ENCODE results near the gene TTC38.
"Not testable (repeated sequence)": the region's sequence is repeated elsewhere in the genome, so short reads cannot be mapped to it uniquely, and the experiment has no call there.

TTC38 gene

DNA sequence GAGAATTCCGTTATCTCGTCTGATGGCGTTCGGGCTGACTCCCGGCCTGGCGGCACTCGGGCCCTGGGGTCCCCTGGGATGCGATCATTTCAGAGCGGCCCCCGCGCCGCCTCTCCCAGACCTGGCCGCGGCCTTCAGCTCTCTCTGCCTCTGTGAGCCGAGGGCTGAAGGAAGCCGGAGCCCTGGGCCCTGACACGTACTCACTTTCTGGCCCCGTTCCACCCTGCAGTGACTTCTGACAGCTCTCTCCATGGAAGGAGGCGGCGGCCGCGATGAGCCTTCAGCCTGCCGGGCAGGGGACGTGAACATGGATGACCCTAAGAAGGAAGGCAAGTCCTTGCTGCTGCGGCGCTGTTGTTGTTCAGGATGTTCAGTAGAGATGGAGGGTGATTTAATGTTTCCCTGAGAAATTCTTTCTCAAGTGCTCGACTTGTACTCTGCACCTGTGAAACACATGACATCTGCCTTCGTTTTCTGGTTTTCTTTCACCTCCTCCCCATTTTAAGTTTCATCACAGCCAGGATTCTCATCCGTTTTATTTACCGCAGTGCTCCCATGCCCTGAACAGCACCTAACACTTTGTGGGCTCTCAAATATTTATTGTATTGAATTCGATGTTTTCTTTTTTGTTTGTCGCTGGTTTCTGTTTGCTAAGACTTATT lies 29.5 kb downstream of the TTC38 start:
- peak; percentile 72 for DNase-seq

DNA sequence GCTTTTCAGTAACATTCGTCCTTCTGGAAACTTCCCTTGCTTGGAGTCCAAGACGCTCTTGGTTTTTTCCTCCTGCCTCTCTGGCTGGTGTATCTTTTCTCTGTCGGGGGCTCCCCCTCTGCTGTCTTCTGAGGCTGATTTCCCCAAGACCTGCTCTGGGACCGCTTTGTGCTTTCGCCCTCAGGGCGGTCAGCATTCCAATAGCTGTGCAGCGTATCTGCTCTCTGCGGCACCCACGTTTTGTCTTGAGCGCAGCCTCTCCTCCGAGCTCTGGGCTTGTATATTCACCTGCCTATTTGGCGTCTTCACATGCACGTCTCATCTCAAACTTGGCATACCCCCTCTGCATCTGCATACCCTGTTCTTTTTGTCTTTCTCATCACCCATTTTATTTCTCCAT lies 31.3 kb downstream of the TTC38 start:
- no peak for DNase-seq

DNA sequence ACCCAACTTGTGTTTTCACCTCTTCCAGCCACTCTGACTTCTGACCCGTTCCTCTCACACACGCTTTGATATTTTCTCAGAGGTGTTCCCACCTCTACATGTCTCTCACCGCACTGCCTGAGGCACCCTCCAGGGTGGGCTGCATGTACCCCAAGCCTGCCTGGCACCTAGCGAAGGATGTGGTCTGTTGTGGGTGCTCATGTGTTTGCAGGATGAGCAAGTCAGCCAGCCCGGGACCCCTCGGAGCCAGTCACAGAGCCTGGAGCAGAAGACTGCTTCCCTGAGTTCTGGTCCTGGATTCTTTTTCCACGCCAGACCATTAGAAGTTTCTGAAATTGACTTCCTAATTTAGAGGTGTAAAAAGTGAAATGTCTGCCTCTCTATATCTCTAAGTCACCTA lies 32.7 kb downstream of the TTC38 start:
- DNase-seq = no peak

DNA sequence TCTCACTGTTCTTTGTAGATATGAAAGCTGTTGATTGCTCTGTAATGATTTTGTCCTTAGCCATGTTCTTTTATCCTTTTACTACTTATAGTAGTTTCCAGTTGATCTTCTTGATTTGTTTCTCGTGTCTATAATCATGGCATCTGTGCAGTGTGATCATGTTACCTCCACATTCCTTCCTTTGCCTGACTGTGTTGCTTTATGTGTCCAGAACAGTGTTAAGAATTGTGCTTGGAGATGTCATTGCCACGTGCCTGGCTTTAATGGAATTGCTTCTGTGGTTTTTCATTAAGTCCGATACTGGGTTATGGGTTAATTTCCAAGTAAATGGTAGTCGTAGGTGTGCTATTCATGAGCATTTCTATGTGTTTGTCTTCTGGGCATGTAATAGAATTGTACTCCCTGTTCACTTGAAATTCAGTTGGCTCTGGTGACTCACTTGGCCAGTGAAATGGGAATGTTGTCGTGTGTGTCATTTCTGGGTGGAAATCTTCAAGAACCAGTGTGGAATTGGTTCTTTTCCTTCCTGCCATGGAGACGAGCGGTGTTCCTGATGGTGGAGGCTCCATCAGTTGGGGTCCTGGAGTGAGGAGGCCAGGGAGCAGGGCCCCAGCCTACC lies 35.6 kb downstream of the TTC38 start:
- DNase-seq = peak; percentile 40

DNA sequence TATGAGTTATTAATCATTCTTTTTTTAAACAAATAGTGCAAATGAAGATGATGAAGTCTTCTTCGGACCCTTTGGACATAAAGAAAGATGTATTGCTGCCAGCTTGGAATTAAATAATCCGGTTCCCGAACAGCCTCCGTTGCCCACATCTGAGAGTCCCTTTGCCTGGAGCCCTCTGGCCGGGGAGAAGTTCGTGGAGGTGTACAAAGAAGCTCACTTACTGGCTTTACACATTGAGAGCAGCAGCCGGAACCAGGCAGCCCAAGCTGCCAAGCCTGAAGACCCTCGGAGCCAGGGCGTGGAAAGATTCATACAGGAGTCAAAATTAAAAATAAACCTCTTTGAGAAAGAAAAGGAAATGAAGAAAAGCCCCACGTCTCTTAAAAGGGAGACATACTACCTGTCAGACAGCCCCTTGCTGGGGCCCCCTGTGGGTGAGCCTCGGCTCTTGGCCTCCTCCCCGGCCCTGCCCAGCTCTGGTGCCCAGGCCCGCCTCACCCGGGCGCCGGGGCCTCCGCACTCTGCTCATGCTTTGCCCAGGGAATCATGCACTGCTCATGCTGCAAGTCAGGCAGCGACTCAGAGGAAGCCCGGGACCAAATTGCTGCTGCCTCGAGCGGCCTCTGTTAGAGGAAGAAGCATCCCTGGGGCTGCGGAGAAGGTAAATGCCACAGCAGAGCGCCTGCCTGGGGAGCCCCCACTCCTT lies 40.6 kb downstream of the TTC38 start:
- DNase-seq = no peak

DNA sequence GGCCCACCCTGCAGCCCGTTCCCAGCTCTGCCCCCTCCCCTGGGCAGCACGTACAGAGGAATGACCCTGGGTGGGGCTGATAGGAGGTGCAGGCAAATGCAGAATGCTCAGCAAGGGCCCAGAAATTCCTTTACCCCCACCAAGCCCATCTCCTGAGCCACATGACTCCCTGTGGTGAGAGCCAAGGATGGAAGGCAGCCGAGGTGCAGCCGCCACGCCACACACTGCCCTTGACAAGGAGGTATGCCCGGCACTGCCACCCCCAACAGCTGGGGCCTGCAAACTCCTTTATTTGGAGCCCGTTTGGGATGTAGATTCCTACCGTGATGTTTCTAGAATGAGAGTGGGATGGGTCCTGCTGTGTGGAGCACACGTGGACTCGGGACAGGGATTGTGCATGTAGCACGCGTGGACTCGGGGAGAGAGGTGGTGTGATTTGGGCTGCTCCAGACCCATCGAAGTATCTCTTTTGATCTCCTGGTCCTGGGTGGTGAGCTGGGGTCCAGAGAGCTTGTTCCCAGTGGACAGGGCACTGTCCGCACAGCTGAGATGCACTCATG lies 41.8 kb downstream of the TTC38 start:
- DNase-seq = no peak

DNA sequence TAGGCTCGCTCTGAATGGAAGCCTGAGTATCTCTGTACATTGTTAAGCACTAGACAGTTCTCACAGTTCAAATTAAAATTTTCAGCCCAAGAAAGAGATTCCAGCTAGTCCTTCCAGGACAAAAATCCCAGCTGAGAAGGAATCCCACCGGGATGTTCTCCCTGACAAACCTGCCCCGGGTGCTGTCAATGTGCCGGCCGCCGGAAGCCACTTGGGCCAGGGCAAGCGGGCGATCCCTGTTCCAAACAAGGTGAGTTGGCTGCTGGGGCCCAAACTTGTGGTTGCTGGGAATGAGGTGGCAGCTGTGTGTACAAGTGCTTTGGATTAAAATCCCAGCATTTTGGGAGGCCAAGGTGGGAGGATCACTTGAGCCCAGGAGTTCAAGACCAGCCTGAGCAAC lies 44.2 kb downstream of the TTC38 start:
- no peak for DNase-seq

DNA sequence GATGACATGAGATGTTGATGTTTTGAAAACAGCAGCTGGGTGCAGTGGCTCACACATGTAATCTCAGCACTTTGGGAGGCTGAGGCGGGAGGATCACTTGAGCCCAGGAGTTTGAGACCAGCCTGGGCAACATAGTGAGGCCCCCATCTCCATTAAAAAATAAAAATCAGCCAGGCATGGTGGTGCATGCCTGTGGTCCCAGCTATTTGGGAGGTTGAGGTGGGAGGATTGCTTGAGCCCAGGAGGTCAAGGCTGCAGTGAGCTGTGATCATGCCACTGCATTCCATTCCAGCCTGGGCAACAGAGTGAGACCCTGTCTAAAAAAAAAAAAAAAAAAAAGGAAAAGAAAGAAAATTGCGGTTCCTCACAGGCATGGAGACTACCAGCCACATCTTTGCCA lies 45.0 kb downstream of the TTC38 start:
- not testable (repeated sequence) for DNase-seq

DNA sequence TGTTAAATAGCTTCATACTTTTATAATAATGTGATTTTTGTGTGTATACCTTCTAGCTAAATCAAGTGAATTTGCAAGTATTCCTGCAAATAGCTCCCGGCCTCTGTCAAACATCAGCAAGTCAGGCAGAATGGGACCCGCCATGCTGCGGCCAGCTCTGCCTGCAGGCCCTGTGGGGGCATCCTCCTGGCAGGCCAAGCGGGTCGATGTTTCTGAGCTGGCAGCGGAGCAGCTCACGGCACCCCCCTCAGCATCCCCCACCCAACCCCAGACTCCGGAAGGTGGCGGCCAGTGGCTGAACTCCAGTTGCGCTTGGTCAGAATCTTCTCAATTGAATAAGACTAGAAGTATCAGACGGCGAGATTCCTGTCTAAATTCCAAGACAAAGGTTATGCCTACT lies 48.2 kb downstream of the TTC38 start:
- no peak for DNase-seq

DNA sequence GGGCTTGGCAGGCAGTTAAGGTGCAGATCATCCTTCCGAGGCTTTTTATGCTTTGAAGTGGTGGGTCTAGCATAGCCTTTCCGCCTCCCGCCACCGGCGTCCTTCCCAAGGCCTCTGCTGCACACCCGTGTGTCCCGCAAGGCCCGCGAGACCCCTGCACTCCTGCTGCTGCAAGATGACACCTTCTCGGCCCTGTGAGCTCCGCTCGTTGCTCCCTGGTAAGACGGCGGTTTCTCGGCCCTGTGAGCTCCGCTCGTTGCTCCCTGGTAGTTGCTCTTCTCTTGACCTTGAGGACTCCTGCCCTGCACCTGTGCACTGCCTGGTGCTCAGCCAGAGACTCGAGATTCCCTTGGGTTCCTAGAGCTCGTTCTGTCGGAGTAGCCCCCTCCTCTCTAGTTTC lies 49.8 kb downstream of the TTC38 start:
- no peak for DNase-seq

DNA sequence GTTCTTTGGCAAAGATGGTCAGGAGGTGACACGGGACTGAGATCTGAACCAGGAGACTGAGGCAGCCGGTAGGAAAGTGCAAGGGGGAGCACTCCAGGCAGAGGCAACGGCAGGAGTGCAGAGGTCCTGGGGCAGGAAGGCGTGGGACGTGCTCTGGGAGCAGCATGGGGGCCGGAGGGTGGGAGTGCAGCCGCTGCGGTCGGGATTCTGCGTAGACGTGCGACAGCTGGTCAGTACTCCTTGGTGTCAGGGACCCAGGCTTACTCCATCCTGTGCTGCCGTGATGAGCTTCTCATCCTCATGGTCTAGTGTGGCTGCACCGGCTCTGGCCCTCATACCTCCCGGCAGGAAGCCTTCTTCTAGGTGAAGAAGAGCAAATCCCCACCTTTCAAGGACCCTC lies 50.8 kb downstream of the TTC38 start:
- no peak for DNase-seq

DNA sequence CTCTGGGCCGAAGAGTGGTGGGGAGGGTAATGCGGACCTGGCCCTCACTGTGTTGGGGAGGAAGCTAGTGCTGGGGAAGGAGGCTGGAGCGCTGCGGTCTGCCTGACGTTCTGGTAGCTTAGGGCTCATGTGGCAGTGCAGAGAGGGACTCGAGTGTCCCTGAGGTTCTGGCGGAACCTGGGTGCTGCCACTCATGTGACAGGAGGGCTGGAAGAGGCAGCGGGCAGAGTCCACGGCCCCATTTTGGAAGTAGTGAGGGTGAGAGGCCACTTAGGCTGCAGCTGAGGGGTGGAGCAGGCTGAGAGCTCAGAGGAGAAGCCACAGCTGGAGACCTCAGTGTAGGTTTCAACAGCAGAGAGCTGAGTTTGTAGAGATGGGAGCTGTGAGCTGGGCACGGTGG lies 51.5 kb downstream of the TTC38 start:
- DNase-seq = no peak

DNA sequence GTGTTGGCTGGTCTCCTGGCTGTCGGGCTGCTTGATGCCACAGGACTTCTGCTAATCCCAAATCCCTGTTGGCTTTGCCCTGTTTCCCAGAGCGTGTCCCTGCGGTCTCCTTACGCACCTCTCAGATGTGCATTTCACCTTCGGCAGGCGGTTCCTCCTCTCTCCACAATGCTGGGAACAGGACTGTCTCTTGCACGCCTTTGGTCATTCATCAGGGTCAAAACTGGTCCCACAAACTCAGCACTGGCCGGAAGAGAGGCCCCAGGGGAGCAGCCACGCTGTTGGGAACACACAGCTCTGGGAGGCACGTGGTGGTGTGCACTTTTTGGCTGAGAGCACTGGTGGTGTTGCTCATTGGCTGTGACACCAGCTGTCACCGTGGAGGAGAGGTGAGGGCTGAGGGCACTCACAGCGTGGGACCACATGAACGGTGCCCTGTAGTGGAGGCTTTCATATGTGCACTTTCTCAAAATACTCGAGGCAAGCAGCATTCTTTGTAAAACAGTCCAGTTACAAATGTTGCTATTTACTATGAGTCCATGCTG lies 52.4 kb downstream of the TTC38 start:
- no peak for DNase-seq

DNA sequence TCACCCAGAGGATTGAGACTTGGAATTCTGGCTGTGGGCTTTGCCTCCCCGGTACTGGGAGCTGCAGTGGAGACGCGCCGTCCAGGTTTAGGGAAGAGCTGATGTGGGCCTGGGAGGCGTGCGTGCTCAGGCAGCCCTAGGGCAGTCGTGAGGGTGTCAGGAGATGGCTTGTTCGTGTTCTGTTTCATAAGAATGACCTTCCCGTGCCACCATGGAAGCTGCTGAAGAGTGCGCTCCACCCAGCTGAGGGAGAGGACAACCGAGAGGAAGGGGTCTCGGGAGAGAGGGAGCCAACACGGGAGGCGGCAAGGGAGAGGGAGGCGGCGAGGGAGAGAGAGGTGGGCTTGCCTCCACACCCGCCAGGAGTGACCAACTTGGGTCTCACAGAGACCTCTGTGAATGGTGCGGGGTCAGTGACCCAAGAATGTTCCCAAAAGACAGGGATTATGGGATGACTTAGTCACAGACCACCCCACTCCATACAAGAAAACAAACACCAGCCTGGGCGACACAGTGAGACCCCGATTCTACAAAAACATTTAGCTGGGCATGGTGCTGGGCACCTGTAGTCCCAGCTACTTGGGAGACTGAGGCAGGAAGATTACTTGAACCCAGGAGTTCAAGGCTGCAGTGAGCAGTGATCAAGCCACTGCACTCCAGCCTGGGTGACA lies 53.0 kb downstream of the TTC38 start:
- DNase-seq = no peak

DNA sequence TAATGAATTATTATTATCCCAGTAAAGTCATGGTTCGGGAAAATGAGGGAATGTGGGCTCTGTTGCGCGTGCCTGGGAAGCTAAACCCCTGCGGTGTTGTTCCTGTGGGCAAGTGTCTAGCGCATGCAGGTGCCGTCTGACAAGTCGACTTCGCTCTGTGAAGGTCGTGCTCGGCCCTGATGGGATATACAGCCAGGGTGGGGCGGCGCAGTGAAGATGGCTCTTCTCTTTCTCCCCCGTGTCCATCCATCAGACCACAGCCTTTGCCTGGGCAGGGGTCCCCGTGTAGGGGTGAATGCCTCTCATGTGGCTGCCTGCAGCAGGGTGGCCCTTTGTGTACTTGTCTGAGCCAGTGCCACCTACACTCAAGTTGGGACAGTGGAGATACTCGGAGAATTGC lies 54.9 kb downstream of the TTC38 start:
- DNase-seq = no peak

DNA sequence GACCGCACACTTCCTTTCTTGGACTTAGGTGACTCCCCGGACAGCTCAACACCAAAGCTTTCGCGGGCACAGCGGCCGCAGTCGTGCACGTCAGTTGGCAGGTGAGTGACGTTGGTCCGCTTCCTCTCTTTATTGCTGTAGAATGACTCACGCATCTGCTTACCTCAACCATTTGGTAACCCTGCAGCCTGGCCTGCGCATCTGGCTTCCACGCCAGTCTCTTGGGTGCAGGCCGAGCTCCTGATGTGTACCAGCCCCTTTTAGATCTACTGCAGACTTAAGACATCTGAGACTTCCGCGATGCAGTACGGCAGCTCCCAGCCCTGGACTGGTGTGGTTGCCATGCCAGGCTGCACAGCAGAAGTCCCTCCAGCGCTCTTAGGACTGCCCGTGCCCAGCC lies 55.4 kb downstream of the TTC38 start:
- DNase-seq = no peak

DNA sequence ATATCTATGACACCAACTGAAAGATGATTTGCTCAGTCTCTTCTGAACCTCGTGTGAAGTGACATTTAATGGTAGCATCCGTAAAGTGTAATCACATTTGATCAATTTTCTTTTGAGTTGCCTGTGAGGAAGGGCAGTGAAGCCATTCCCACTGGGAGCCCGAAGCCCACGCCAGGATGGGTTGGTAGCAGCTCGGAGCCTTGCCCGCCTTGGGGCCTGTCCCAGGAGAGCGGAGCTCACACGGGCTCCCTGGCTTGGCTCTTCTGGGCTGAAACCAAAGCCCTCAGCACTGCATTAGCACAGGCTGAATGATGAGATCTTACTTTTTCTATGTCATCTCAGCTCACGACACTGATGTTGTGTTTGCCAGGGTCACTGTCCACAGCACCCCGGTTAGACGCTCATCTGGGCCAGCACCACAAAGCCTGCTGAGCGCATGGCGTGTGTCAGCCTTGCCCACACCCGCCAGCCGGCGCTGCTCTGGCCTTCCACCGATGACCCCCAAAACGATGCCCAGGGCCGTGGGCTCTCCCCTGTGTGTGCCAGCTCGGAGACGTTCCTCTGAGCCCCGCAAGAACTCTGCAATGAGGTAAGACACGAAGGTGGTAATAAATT lies 58.4 kb downstream of the TTC38 start:
- no peak for DNase-seq

DNA sequence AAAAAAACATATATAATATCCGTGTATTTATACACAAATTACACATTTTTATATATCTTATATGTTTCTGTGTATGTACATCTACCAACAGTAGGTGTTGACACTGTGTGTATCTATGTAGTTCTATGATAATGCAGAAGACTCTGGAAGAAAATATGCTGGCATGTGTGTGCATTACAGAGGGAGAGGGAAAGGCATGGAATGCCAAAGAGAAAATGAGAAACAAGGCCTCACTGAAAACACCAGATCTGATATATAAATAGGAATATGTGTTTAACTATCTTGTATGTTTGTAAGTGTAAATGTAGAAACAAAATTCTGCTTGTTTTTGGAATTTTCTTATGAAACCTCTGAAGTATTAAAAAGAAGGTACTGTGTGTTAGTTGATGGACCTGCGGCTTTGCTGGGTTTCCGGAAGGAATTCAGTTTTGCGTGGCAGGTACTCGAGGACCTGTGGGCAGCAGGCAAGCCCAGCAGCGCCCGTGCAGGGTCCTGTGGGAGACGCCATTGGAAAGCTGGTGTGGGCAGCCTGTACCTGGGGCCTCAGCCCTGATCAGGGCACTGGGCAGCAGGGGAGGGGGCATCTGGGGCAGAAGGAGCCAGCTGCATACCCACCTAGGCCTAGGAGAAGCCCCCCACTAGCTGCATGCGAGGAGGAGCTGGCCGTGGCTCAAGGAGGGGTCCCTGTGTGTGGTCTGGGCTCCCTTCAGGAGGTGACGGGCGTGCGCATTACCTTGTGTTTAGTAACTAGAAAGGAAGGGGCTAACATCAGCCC lies 60.1 kb downstream of the TTC38 start:
- no peak for DNase-seq

DNA sequence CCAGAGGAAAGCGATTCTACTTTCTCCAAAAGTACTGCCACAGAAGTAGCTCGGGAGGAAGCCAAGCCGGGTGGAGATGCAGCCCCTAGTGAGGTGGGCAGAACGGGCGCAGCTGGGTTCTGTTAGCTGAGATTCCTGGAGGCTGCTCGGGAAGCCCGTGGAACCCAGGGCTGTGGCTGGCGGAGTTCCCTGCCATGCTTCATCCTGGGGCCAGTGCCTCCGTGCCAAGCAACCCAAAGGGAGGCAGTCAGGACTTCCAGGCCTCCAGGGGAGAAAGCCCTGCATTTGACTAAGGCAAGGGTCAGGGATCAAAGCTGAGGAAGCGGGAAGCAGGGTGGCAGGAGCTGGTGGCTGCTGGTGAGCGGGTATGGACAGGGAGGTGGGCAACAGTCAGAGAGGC lies 61.0 kb downstream of the TTC38 start:
- no peak for DNase-seq

DNA sequence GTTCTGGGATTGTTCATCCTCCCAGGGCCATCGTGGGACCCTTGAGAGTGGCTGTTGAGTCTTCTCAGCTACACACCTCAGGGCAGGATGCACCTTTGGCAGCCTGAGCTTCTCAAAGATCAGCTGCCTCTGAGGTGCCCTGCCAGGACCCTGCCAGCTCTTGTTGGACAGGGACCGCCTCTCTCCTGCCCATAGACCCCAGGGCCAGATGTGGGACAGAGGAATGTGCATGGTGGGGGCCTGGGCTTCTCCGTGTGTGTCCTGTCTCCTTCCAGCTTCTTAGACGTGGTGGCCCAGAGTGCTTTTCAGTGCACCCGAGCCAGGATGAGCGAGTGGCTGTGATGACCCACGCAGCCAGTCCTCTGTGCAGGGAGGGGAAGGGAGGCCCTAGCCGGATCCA lies 61.8 kb downstream of the TTC38 start:
- DNase-seq = no peak

DNA sequence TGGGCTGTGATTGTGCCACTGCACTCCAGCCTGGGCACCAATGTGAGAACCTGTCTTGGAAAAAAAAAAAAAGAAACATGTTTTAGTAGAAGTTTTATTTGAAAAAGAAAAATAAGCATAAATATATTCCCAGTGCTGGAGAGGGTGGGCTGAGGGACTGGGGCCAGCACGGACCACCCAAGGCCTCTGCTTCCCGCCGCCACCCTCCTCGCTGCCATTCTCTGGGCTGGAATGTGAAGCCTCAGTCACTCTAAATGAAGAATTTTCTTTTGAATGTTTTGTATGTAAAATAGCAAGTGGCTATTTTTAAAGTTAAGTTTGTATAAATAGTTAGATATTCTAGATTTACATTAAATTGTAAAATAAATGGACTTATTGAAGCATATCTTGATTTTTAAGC lies 62.6 kb downstream of the TTC38 start:
- DNase-seq = no peak

DNA sequence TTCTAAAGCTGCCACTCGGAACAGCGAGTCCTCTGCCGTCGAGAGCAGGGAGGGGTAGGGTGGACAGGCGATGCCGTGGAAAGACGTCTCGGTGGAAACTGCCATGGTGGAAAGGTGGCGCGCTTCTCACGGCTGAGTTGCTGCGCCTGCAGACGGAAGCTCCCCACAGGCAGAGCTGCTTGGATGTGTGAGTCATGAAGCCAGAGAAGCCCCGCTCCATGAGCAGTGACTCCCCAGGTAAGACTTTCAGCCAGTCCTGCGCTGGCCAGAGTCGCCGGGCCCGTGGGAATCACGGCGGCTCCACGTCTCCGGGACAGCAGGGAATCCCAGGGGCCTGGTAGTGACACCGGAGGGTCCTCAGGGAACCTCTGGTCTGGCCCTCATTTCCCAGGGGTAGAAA lies 63.7 kb downstream of the TTC38 start:
- no peak for DNase-seq

All from EL (cell line).